HG02852 (cell line): ENCODE results near the gene IL17RA.

Experiments
- ATAC-seq: cut with Tn5 transposase; IDR thresholded peaks from one replicate; pipeline ENCODE4 v1.9.1; 2021; ENCODE audit warnings: mild to moderate bottlenecking, moderate library complexity; ENCODE audit not compliant: unreplicated experiment

The IL17RA gene

DNA sequence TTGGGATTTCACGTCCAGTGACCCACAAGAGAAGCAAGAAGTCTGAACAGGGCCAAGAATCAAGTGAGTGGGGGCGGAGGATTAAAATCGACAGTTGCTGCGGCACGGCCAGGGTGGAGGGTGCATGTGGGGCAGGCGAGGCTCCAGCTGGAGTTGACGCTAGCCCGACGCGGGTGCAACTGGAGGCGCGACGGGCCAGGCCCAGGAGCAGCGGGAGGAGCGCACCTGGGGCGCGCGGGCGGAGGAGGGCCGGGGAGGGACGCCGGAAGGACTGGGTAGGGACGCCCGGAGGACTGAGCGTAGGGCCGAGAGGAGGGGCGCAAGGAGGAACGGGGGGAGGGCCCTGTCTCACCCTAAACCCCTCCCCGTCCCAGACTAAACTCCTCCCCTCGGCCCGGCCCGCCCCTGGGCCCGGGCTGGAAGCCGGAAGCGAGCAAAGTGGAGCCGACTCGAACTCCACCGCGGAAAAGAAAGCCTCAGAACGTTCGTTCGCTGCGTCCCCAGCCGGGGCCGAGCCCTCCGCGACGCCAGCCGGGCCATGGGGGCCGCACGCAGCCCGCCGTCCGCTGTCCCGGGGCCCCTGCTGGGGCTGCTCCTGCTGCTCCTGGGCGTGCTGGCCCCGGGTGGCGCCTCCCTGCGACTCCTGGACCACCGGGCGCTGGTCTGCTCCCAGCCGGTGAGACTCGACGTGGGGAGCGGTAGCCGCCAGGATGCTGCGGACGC, at the start of gene IL17RA:
Gene IL17RA, plus strand, starts transcription at position 447 of the 723 bp plus-strand sequence. Its CDS starts 92 bp downstream, at position 539.
- peak; percentile 84 for ATAC-seq

GRCh38 chr22:17035246-17035645, 49.6 kb upstream of the IL17RA start:
- no peak for ATAC-seq

DNA sequence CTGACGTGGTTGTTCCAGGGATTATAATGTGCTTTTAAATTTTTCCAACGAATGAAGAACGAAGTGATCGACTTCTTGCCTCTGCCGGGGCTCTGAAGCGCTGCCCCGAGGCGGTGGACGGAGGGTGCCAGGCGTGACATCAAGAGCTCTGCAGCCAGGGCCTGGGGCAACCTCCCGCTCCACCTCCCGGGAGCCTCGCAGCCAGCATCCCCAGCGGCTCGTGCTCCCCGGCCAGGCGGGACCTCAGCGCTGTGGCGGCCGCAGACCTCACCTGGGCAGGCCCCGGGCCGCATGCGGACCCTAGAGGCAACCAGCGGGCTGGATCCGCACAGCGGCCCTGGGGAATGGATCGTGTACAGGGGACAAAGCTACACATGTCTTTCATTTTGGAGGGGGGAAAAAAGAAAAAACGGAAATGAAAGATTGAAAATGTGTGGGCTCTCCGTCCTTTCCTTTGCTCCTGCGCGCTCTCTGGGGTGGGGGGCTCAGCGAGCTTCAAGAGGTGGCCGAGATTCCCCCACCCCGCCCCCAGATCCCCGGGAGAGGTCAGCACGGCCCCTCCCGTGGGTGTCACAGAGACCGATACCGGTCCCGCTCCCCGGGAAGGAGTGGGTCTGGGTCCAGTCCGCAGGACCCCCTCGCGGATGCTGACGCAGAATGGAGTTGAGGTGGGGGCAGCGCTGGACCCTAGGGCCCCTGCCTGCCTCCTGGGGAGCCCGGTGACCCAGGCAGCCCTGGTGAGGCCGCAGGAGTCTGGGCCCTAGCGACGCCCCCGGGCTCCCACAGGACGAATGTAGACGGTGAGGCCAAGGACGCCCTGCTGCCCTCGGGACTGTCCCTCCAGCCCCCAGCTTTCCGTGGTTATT, 48.6 kb upstream of the IL17RA start:
- peak; percentile 25 for ATAC-seq

DNA sequence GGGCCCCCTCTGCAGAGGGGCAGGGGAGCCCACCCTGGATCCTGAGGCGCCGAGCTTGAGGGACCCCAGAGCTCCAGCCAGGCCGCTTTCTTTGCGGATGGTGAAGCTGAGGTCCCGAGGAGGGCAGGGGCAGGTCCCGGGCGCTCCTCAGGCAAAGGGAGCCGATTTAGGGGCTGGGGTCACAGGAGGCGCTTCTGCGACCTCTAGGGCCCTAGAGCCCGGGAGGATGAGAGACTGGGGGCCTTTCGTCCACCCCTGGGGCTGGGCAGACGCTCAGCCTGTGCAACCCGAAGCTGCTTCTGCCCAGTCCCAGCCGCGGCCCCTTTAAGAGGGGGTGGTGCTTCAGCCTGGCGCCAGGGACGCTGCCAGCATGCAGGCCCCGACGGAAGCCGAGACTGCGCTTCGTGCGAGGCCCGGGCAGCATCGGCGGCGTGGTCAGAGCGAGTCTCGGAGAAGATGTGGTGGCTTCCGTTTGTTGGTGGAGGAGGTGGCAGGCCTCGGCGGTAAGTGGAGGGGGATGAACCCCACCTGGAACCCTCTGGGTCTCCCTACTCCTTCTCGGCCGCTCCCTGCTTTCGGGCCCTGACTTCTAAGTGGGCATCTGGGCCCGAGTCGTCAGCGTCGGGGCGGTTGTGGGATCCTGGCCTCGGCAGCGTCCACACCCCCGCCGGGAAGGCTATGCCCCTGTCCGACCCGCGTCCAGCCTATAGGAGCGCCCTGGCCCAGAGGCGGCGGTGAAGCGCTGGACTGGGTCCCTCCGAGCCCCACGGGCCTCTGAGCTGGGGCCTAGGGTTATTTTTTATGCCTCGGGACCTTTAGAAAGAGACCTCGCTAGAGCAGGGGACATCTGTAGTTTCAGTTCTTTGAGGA, 47.7 kb upstream of the IL17RA start:
- peak; percentile 77 for ATAC-seq

DNA sequence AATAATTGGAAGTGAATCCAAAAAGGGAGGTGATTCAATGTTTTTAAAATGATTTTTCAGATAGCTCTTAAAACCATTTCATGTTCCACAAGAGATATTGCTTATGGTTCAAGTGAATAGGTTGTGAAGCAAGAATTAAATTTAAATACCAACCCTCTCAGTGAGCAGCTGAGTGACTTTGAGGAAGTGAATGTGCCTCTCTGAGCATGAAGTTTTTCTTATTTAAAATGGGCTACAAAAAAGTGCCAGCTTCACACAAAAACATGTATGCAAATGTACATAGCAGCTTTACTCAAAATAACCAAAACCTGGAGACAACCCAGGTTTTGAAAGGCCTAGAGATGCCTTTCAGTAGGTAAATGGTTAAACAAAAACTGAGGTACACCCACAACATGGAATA, 41.3 kb upstream of the IL17RA start:
- no peak for ATAC-seq

DNA sequence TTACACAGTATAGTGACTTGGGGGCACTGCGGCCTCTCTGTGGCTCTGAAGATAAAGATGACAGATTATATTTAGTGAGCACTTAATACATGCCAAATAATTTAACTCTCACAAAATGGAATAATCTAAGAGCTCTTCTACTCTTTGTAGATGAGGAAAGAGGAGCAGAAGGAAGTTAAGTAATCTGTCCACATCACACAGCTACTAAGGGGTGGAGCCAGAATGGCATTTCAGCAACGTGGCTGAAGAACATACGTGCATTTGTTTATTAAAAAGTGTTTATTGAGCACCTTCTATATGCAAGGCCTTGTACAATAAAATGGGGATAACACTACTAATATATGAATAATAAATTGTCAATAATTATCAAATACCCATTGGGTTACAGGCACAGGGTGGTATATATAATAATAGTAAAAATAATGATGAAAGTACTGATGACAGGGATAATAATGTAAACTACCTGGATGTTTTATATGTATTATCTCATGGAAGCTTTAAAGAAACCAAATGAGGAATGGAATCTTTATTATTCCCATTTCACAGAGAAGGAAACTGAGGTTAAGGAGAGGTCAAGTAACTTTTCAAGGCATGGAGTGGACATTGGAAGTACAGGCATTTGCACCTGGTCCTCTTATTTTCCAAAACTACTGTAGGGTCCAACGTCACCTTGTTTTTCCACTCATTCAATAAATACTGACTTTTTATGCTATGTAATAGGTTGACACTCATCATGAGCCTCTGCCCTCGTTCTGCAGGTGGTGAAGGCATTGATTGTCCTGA, 38.0 kb upstream of the IL17RA start:
- ATAC-seq: no peak

DNA sequence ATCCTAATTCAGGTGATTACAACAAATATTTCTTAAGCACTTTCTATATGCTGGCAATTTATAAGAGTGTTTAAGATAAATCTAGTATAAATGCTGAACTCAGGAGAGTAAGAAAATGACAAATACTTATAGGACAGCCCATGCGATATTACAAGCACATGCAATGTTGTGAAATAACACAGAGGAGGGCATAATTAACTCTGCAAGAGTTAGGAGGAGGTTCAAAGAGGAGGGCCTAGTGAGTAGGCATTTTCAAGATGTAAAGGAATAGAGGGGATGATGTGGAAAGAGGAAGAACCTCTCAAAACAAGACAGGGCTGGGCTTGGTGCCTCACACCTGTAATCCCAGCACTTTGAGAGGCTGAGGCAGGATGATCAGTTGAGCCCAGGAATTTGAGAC, 37.1 kb upstream of the IL17RA start:
- ATAC-seq: no peak

- ATAC-seq: no peak
Measured at GRCh38 chr22:17056058-17056457, 28.7 kb upstream of the IL17RA start.

- no peak for ATAC-seq
Measured at GRCh38 chr22:17056807-17057206, 28.0 kb upstream of the IL17RA start.

DNA sequence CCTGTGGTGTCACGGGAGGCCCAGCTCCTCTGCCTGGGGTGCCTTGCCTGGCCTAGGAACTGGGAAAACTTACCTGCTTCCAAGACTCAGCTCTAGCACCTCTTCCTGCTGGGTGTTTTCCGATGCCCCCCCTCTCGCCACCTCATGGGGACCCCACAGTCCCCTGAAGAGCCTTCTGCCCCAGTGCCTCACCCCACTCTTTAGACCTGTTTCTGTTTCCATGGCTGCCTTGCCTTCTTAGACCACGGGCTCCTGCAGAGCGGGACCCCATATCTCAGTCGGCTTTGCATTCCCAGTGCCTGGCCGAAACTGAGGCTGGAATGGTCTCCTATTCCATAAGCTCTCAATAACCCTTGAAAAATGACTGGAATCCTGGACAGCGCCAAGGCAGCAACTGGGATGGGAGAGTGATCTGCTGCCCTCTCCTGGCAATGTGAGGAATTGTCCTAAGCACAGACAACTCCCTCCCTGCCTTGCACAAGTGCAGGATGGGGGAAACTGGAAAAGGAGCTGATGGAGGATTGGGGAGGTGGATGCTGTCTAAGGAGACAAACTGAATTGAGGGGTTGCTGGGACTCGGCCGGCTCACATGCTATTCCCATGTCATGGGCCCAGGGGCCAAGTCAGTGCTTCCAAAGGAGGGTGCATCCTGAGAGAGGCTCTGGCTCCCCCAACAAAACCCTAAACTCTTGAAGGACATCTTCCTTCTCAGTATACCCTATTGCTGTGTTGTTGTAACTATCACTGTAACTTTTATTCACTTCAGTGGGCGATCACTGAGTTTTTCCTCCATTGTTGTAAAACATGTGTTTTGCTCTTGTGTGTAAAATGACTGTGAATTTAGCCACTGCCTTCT, 26.6 kb upstream of the IL17RA start:
- ATAC-seq: no peak

DNA sequence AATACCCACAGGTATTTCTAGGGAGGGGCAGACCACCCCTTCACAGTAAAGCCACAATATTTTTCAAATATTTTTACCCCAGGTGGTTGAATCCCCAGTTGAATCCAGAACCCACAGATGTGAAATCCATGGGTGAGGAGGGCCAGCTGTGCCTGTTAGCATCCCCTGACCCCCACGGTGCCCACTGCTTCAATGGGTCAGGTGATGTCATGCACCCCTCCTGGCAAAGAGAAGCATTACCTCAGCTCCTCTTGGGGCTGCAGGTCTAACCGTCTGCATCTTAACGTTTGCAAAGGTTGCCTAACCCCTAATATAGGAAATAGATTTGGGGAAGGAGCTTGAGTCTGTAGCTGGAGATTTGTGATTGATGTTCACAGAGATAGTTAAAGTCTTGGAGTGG, 24.7 kb upstream of the IL17RA start:
- ATAC-seq: no peak

GRCh38 chr22:17063411-17064106, 21.2 kb upstream of the IL17RA start:
- ATAC-seq: no peak

DNA sequence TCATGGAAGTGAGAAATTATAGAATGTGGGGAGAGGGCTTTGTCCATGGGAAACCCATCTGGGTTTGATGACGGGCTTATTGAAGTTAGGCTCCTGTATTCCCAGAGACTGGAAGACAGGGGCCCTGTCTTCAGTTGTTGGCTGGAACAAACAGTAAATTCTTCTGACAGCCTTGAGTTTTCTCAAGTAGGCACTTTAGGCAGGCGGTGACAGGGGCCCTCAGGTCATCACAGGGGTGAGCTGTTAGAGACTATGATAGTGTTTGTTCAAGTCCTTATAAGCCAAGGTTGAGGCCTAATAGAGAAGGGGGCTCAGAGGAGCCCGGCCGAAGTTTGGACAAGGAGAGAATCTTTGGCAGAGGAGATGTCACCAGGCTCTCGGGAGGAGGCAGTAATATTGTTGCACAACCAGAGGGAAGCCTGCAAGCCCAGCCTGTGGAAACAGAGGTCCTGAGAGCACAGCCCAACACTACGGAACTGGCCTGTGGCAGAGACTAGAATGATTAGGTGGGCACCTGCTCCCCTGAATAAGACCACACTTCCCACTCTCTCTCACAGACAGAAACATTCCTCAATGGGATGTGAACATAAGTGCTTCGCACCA, 20.2 kb upstream of the IL17RA start:
- no peak for ATAC-seq

- ATAC-seq: no peak
Measured at GRCh38 chr22:17065433-17065832, 19.4 kb upstream of the IL17RA start.

DNA sequence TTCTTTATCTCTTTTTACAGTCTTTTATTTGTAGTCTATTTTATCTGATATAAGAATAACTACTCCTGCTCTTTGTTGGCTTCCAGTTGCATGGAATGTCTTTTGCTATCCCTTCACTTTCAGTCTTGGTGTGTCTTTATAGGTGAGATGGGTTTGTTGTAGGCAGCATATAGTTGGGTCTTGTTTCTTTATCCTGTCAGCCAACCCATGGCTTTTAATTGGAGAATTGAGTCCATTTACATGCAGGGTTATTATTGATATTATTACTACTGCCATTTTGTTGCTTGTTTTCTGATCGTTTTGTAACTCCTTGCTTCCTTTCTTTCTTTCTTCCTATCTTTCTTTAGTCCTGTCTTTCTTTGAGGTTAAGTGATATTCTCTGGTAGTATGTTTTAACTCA, 11.9 kb upstream of the IL17RA start:
- no peak for ATAC-seq

DNA sequence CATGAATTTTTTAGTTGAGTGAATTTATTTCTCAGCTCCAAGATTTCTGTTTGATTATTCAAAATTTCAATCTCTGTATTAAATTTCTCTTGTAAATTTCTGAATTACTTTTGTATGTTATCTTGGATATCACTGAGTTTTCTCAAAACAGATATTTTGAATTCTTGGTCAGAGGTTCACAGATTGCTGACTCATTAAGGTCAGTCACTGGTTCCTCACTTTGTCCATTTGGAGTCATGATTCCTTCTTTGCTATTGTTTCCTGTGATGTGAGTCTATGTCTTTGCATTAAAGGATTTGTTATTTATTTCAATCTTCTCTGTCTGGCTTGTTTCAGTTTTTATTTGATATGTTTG, 10.2 kb upstream of the IL17RA start:
- ATAC-seq: no peak

DNA sequence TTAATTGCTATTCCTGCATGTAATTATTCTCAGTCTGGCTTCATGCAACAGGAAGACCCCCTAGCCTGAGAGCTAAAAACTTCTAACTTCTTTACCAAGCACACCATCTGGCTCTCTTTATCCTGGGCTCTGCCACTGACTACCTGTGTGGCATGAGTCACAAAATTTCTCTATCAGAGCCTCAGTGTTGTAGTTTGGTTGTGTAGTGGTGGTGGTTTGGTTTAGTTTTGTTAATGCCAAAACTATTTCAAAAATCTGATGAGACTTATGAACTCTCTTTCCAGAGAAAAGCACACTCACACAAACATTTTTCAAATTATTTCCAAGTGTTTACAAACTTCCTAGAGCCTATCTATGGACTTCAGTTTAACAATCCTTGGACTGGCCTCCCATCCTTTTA, 7.5 kb upstream of the IL17RA start:
- no peak for ATAC-seq

DNA sequence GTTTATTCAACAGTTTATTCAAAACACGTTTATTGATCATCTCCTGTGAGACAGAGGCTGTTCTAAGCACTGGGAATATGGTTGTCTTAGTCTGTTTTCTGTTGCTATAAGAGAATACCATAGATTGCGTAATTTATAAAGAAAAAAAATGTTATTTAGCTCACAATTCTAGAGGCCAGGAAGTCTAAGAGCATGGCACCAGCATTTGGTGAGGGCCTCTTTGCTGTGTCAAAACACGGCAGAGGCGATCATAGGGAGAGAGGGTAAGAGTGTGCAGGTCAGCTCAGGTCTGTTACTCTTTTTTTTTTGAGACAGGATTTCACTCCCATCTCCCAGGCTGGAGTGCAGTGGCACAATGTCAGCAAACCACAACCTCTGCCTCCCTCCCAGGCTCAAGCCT, 5.2 kb upstream of the IL17RA start:
- ATAC-seq: no peak

DNA sequence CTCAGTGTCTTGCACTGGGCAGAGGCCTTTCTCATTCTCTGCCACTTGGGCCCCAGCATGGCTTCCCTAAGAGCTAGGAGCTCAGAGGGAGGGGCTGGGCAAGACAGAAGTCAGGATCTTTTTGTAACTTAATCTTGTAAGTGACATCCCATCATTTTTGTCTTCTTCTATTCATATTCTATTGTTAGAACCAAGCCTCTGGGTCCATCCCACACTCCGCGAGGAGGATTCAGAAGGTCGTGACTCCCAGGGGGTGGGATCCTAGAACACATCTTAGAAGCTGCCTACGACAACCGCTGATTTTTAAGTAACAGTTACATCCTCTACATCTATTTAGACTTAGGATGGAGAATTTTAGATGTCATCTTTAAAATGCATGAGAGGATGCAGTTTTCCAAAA, 1.5 kb upstream of the IL17RA start:
- ATAC-seq: no peak
